ENCODE results near the gene DCAF7. TPM values are rescaled to one million over a fixed set of nuclear protein-coding genes. Genes with fewer than 3 reads are reported as not detected.

DCAF7 gene
- total RNA-seq, 3 donors from 2014 or later, result 23.0 to 29.6 (median 27.2) TPM

DNA sequence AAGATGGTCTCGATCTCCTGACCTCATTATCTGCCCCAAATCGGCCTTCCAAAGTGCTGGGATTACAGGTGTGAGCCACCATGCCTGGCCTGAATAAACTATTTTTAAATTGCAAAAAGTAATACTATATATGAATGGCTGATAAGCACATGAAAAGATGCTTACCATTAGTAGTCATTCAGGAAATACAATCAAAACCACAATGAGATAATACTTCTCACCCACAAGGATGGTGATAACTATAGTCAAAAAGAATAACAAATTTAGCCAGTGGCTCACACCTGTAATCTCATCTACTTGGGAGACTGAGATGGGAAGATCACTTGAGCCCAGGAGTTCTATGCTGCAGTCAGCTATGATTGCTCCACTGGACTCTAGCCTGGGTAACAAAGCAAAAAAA, 48.0 kb downstream of the DCAF7 start:
- Histone ChIP-seq H3K27ac (no peak overlapping the region), H3K4me3 (no peak overlapping the region), H3K27me3 (no peaks in the 10 kb centered on the region), H3K9me3 (no peaks in the 10 kb centered on the region), H3K36me3 (no peaks in the 10 kb centered on the region), H3K4me1 (no peaks in the 10 kb centered on the region)
- TF ChIP-seq POLR2AphosphoS5 (IDR thresholded peaks at IDR 0.05), result no peak
- no peak for TF ChIP-seq CTCF (IDR thresholded peaks at IDR 0.05)
- DNase-seq (ENCODE audit: low spot score in 2 of 2), result no peak
- intact Hi-C loops (cut with DNase I; ENCODE audit: low total_unique reads), result no loop called here

- TF ChIP-seq CTCF (IDR thresholded peaks at IDR 0.05), result peak in 1 of 3 donors; percentile 18
- peak; percentile 24 for TF ChIP-seq POLR2A (IDR thresholded peaks at IDR 0.05)
- TF ChIP-seq POLR2AphosphoS5 (IDR thresholded peaks at IDR 0.05), result peak; percentile 74 to 92 (median 82)
- Histone ChIP-seq H3K4me1 (no peaks in the 10 kb centered on the region), H3K9me3 (no peaks in the 10 kb centered on the region), H3K27ac (peak within 1 kb of the TSS; percentile 83 to 87), H3K36me3 (no peaks in the 10 kb centered on the region), H3K4me3 (peak within 1 kb of the TSS; percentile 78 to 95 (median 80)), H3K27me3 (no peaks in the 10 kb centered on the region)
- peak; percentile 60 to 79 for DNase-seq (ENCODE audit: low spot score in 2 of 2)
- intact Hi-C loops (cut with DNase I; ENCODE audit: low total_unique reads), result no loop called here
Measured at GRCh38 chr17:63600569-63601438, 50.5 kb downstream of the DCAF7 start, which contains the start of gene TACO1. TACO1 (plus strand) TSS chr17:63600895; CDS start chr17:63601084, 189 bp downstream.

- no peaks in the 10 kb centered on the region for H3K27me3 ChIP-seq
- no peak for TF ChIP-seq POLR2A (IDR thresholded peaks at IDR 0.05)
- no peak for TF ChIP-seq CTCF (IDR thresholded peaks at IDR 0.05)
- no peak for TF ChIP-seq POLR2AphosphoS5 (IDR thresholded peaks at IDR 0.05)
- intact Hi-C loops (cut with DNase I; ENCODE audit: low total_unique reads), result no loop called here
- DNase-seq (ENCODE audit: low spot score in 2 of 2), result no peak
- no peaks in the 10 kb centered on the region for H3K36me3 ChIP-seq
- H3K9me3 ChIP-seq, result no peaks in the 10 kb centered on the region
- peak overlapping the region; percentile 78 to 95 (median 80) for H3K4me3 ChIP-seq
- H3K27ac ChIP-seq, result peak overlapping the region; percentile 83 to 87
- H3K4me1 ChIP-seq, result no peaks in the 10 kb centered on the region
Measured at GRCh38 chr17:63601439-63602371, 51.4 kb downstream of the DCAF7 start.

DNA sequence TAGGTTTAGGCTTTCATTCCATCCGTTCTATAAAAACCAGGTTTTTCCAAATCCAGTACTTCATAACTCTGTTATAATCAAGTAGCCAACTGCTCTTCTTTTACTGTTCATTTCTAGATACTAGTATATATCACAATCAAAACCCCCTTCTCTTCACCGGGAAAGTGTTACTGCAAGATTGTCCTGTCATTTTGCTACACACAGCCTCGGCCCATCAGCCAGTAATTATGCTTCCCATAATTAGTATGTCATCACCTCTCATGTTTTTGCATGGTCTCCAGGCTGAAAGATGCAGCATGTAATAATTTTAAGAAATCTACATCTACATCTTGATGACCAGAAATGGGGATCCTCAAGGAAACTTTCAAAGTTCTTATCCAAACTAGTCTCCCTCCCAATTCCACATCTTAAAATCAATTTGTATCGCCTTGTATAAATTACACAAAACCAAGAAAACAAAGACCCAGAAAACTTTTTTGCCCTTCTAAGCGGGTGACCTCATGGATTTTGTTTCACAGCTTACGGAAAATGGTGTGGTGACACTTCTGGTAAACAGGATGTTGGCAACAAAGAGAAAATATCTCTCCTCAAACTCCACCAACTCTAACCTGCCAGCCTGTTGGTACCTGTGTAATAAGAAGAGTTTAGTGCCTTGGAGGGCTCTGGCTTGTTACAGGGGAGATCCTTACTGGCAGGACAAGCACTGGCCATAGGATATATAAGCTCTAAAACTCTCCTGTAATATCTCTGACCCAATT, 59.7 kb downstream of the DCAF7 start:
- intact Hi-C loops (cut with DNase I; ENCODE audit: low total_unique reads), result loop anchor here (10.0 kb wide), 1 partner anchor 185 kb away; no protein-coding TSS in a partner anchor
- Histone ChIP-seq H3K9me3 (no peaks in the 10 kb centered on the region), H3K4me1 (no peaks in the 10 kb centered on the region), H3K27ac (no peak overlapping the region), H3K4me3 (no peak overlapping the region), H3K27me3 (no peaks in the 10 kb centered on the region), H3K36me3 (peaks cover 12% of the 10 kb centered on the region)
- TF ChIP-seq CTCF (IDR thresholded peaks at IDR 0.05), result no peak
- no peak for TF ChIP-seq POLR2AphosphoS5 (IDR thresholded peaks at IDR 0.05)
- TF ChIP-seq POLR2A (IDR thresholded peaks at IDR 0.05), result no peak
- DNase-seq (ENCODE audit: low spot score in 2 of 2), result no peak

Data from breast epithelium (tissue), 4 donors.